NB4 (cell line): Measurements from ENCODE around the gene APEH.

Source experiments
- CTCF ChIP-seq: IDR thresholded peaks from one replicate; pipeline ENCODE4 v1.5.1; 2012; ENCODE audit warnings: low read depth, low read length
- MAX ChIP-seq: IDR thresholded peaks from 2 replicates; pipeline ENCODE4 v1.6.1; 2011; ENCODE audit warnings: low read depth, low read length
- MYC ChIP-seq: IDR thresholded peaks from 2 replicates; pipeline ENCODE4 v1.6.1; 2011; ENCODE audit warnings: low read depth, low read length
- POLR2A ChIP-seq: IDR thresholded peaks from 2 replicates; pipeline ENCODE4 v1.6.1; 2011; ENCODE audit warnings: mild to moderate bottlenecking; ENCODE audit not compliant: insufficient read length; ENCODE audit errors: extremely low read depth

- TF ChIP-seq CTCF (no peak), MAX (no peak), POLR2A (no peak), MYC (no peak)
Measured at GRCh38 chr3:49626101-49626581, 48.0 kb upstream of the APEH start.
